WTC11 (cell line): Measurements from ENCODE around the gene SEBOX. TPM values are rescaled to one million over a fixed set of nuclear protein-coding genes. Genes with fewer than 3 reads are reported as not detected.

Experiments
- ATAC-seq: fragments of 200-7000 bp; cut with Tn5 transposase; 2 replicates; pipeline ENCODE4 v1.10.0; 2021; ENCODE audit warnings: mild to moderate bottlenecking, moderate library complexity
- CTCF ChIA-PET: fragments of 300-600 bp; sonication (Branson Sonifier 250); formaldehyde crosslinking; loops from one replicate; lab custom pipeline; 2021; ENCODE audit warnings: antibody characterized with exemption; lab: Charles Lee
- POLR2A ChIA-PET: fragments of 350-600 bp; sonication (Branson Sonifier 250); formaldehyde crosslinking; loops from one replicate; lab custom pipeline; 2021; ENCODE audit warnings: antibody characterized with exemption; lab: Charles Lee
- DNase-seq: peaks from one replicate; pipeline ENCODE4 v3.0.0; 2021; ENCODE audit warnings: low spot score
- H3K27ac Mint-ChIP-seq: 2 replicates; pipeline ENCODE4 v1.8.0; 2021; ENCODE audit warnings: mixed read lengths
- H3K27me3 Mint-ChIP-seq: 2 replicates; pipeline ENCODE4 v1.8.0; 2021; ENCODE audit warnings: low read depth, mild to moderate bottlenecking, moderate library complexity, mixed read lengths
- H3K36me3 Mint-ChIP-seq: 2 replicates; pipeline ENCODE4 v1.8.0; 2021; ENCODE audit warnings: mixed read lengths
- H3K4me1 Mint-ChIP-seq: 2 replicates; pipeline ENCODE4 v1.8.0; 2022; ENCODE audit warnings: mixed read lengths
- H3K4me3 Mint-ChIP-seq: 2 replicates; pipeline ENCODE4 v1.8.0; 2021; ENCODE audit warnings: mild to moderate bottlenecking, moderate library complexity, mixed read lengths
- H3K9me3 Mint-ChIP-seq: 2 replicates; pipeline ENCODE4 v1.8.0; 2021; ENCODE audit warnings: mixed read lengths
- CBFB ChIP-seq: sonication (generic); formaldehyde crosslinking; IDR thresholded peaks from 2 replicates; pipeline ENCODE4 v1.8.1; 2022; ENCODE audit warnings: mild to moderate bottlenecking, low read depth, missing genetic modification reagents
- JUN ChIP-seq: sonication (generic); formaldehyde crosslinking; IDR thresholded peaks from 2 replicates; pipeline ENCODE4 v1.8.0; 2023; ENCODE audit warnings: mild to moderate bottlenecking, missing genetic modification reagents
- MYBL2 ChIP-seq: sonication (generic); formaldehyde crosslinking; IDR thresholded peaks from 2 replicates; pipeline ENCODE4 v1.8.1; 2023; ENCODE audit warnings: mild to moderate bottlenecking, moderate library complexity, missing genetic modification reagents
- NFYB ChIP-seq: sonication (generic); formaldehyde crosslinking; conservative IDR thresholded peaks from 2 replicates; pipeline ENCODE4 v1.8.0; 2022; ENCODE audit warnings: low read depth, missing genetic modification reagents
- NR2C2 ChIP-seq: sonication (generic); formaldehyde crosslinking; IDR thresholded peaks from 2 replicates; pipeline ENCODE4 v1.8.0; 2022; ENCODE audit warnings: mild to moderate bottlenecking, missing genetic modification reagents
- SOX15 ChIP-seq: fragments of 250-450 bp; sonication (Bioruptor Pico); IDR thresholded peaks from 2 replicates; pipeline ENCODE4 v1.9.0; 2021; ENCODE audit warnings: mild to moderate bottlenecking
- SP1 ChIP-seq: sonication (generic); formaldehyde crosslinking; conservative IDR thresholded peaks from 2 replicates; pipeline ENCODE4 v1.8.1; 2022; ENCODE audit warnings: missing genetic modification reagents
- ZNF121 ChIP-seq: sonication (generic); formaldehyde crosslinking; IDR thresholded peaks from 2 replicates; pipeline ENCODE4 v1.8.0; 2023; ENCODE audit warnings: missing genetic modification reagents
- ZNF138 ChIP-seq: sonication (generic); formaldehyde crosslinking; conservative IDR thresholded peaks from 2 replicates; pipeline ENCODE4 v1.8.1; 2022; ENCODE audit warnings: mild to moderate bottlenecking, moderate library complexity, missing genetic modification reagents
- ZNF317 ChIP-seq: sonication (generic); formaldehyde crosslinking; IDR thresholded peaks from 2 replicates; pipeline ENCODE4 v1.8.1; 2023; ENCODE audit warnings: low read depth, mild to moderate bottlenecking, moderate library complexity, missing genetic modification reagents, borderline replicate concordance
- ZNF671 ChIP-seq: fragments of 250-450 bp; sonication (Bioruptor Pico); IDR thresholded peaks from 2 replicates; pipeline ENCODE4 v1.8.0; 2021; ENCODE audit warnings: mild to moderate bottlenecking
- total RNA-seq: library from RNA; stranded (reverse); gene quantifications from 3 replicates; pipeline ENCODE4 v1.2.3, GENCODE V29; 2021
- TF ChIP-seq, protein P1 (sequence below): sonication (generic); formaldehyde crosslinking; IDR thresholded peaks from 2 replicates; pipeline ENCODE4 v1.8.0; 2022; ENCODE audit warnings: missing genetic modification reagents
- TF ChIP-seq, protein P2 (sequence below): fragments of 250-450 bp; sonication (Bioruptor Pico); IDR thresholded peaks from 2 replicates; pipeline ENCODE4 v1.9.0; 2021; ENCODE audit warnings: moderate library complexity, mild to moderate bottlenecking, inconsistent platforms, borderline replicate concordance
- TF ChIP-seq, protein P3 (sequence below): sonication (generic); formaldehyde crosslinking; IDR thresholded peaks from 2 replicates; pipeline ENCODE4 v1.8.0; 2023; ENCODE audit warnings: missing genetic modification reagents
- TF ChIP-seq, protein P4 (sequence below): sonication (generic); formaldehyde crosslinking; IDR thresholded peaks from 2 replicates; pipeline ENCODE4 v1.8.1; 2022; ENCODE audit warnings: missing genetic modification reagents, borderline replicate concordance
- TF ChIP-seq, protein P5 (sequence below): sonication (generic); formaldehyde crosslinking; IDR thresholded peaks from 2 replicates; pipeline ENCODE4 v1.8.1; 2023; ENCODE audit warnings: mild to moderate bottlenecking, moderate library complexity, missing genetic modification reagents
- TF ChIP-seq, protein P6 (sequence below): sonication (generic); formaldehyde crosslinking; conservative IDR thresholded peaks from 2 replicates; pipeline ENCODE4 v1.8.1; 2022; ENCODE audit warnings: mild to moderate bottlenecking, missing genetic modification reagents
- TF ChIP-seq, protein P7 (sequence below): sonication (generic); formaldehyde crosslinking; IDR thresholded peaks from 2 replicates; pipeline ENCODE4 v1.8.0; 2022; ENCODE audit warnings: mild to moderate bottlenecking, missing genetic modification reagents
- TF ChIP-seq, protein P8 (sequence below): fragments of 250-450 bp; sonication (Bioruptor Pico); IDR thresholded peaks from 2 replicates; pipeline ENCODE4 v1.8.0; 2021; ENCODE audit warnings: mild to moderate bottlenecking

The SEBOX gene
- total RNA-seq, 1 experiment from 2014 or later = not detected

DNA sequence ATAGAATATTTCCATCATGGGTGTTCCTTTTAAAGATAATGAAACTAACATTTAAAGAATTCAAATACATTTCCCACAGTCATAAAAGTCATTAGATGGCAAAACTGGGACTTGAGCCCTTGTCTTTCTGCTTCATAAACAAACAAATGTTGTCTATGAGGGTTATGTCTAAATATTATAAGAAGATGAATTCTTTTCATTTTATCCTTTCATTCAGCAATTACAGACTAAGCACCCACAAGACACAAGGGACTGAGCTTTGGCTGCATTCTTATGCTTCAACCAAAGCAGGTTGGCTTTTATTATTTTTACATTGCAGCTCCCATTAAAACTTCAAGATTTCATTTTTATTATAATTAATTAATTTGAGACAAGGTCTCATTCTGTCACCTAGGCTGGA lies 21.4 kb upstream of the SEBOX start:
- H3K27me3 Mint-ChIP-seq = peaks cover 66% of the 10 kb centered on the region

DNA sequence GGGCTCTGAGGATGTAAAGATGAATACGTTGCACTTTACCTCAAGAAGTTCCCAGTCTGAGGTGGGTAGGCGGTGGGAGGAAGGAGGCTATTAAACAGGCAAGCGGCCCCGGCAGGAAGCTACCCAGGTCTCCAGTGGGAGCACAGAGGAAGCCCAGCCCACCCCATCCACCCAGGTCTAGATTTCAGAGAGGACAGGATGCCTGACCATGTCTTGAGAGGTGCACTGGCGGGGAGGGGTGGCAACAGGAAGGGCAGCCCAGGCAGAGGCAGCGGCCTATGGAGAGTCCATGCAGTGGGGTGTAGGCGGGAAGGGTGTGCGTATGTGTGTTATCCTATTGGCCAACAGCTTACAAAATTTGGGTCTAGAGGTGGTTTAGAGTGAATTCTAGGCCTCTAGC lies 20.4 kb upstream of the SEBOX start:
- CTCF ChIA-PET = interaction anchor here (0.6 to 6.9 kb wide), 6 partner anchors 22 to 879 kb away, joined by 4 to 63 read pairs (median 6); partner anchors contain the start of gene POLDIP2
- Mint-ChIP-seq H3K27ac (no peak overlapping the region), H3K9me3 (no peaks in the 10 kb centered on the region), H3K36me3 (peaks cover 3% of the 10 kb centered on the region), H3K4me1 (peaks cover 11% of the 10 kb centered on the region), H3K4me3 (peak overlapping the region; percentile 89), H3K27me3 (peaks cover 74% of the 10 kb centered on the region)
- no peak for TF ChIP-seq CBFB (CRISPR knock-in tag)
- TF ChIP-seq, protein P1, sequence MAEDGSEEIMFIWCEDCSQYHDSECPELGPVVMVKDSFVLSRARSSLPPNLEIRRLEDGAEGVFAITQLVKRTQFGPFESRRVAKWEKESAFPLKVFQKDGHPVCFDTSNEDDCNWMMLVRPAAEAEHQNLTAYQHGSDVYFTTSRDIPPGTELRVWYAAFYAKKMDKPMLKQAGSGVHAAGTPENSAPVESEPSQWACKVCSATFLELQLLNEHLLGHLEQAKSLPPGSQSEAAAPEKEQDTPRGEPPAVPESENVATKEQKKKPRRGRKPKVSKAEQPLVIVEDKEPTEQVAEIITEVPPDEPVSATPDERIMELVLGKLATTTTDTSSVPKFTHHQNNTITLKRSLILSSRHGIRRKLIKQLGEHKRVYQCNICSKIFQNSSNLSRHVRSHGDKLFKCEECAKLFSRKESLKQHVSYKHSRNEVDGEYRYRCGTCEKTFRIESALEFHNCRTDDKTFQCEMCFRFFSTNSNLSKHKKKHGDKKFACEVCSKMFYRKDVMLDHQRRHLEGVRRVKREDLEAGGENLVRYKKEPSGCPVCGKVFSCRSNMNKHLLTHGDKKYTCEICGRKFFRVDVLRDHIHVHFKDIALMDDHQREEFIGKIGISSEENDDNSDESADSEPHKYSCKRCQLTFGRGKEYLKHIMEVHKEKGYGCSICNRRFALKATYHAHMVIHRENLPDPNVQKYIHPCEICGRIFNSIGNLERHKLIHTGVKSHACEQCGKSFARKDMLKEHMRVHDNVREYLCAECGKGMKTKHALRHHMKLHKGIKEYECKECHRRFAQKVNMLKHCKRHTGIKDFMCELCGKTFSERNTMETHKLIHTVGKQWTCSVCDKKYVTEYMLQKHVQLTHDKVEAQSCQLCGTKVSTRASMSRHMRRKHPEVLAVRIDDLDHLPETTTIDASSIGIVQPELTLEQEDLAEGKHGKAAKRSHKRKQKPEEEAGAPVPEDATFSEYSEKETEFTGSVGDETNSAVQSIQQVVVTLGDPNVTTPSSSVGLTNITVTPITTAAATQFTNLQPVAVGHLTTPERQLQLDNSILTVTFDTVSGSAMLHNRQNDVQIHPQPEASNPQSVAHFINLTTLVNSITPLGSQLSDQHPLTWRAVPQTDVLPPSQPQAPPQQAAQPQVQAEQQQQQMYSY (CRISPR knock-in tag) = peak; percentile 54; the same call in 1 of the 2 replicates
- no peak for TF ChIP-seq SP1
- TF ChIP-seq SOX15 (CRISPR knock-in tag) = no peak
- TF ChIP-seq ZNF317 (CRISPR knock-in tag) = no peak
- no peak for TF ChIP-seq JUN (CRISPR knock-in tag)
- POLR2A ChIA-PET = no interaction called here
- DNase-seq (no peak), ATAC-seq (no peak)

More for the DNA sequence above, 21.4 kb upstream of the SEBOX start:
- peaks cover 11% of the 10 kb centered on the region for H3K4me1 Mint-ChIP-seq
- H3K4me3 Mint-ChIP-seq = no peak overlapping the region
- TF ChIP-seq, protein P2, sequence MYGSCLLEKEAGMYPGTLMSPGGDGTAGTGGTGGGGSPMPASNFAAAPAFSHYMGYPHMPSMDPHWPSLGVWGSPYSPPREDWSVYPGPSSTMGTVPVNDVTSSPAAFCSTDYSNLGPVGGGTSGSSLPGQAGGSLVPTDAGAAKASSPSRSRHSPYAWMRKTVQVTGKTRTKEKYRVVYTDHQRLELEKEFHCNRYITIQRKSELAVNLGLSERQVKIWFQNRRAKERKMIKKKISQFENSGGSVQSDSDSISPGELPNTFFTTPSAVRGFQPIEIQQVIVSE (CRISPR knock-in tag) = no peak
- TF ChIP-seq, protein P3, sequence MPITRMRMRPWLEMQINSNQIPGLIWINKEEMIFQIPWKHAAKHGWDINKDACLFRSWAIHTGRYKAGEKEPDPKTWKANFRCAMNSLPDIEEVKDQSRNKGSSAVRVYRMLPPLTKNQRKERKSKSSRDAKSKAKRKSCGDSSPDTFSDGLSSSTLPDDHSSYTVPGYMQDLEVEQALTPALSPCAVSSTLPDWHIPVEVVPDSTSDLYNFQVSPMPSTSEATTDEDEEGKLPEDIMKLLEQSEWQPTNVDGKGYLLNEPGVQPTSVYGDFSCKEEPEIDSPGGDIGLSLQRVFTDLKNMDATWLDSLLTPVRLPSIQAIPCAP (CRISPR knock-in tag) = no peak
- TF ChIP-seq, protein P4, sequence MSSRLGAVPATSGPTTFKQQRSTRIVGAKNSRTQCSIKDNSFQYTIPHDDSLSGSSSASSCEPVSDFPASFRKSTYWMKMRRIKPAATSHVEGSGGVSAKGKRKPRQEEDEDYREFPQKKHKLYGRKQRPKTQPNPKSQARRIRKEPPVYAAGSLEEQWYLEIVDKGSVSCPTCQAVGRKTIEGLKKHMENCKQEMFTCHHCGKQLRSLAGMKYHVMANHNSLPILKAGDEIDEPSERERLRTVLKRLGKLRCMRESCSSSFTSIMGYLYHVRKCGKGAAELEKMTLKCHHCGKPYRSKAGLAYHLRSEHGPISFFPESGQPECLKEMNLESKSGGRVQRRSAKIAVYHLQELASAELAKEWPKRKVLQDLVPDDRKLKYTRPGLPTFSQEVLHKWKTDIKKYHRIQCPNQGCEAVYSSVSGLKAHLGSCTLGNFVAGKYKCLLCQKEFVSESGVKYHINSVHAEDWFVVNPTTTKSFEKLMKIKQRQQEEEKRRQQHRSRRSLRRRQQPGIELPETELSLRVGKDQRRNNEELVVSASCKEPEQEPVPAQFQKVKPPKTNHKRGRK (CRISPR knock-in tag) = no peak
- no peak for TF ChIP-seq ZNF671 (CRISPR knock-in tag)
- TF ChIP-seq NFYB = no peak
- TF ChIP-seq MYBL2 = no peak
- no peak for TF ChIP-seq ZNF138 (CRISPR knock-in tag)
- TF ChIP-seq, protein P5, sequence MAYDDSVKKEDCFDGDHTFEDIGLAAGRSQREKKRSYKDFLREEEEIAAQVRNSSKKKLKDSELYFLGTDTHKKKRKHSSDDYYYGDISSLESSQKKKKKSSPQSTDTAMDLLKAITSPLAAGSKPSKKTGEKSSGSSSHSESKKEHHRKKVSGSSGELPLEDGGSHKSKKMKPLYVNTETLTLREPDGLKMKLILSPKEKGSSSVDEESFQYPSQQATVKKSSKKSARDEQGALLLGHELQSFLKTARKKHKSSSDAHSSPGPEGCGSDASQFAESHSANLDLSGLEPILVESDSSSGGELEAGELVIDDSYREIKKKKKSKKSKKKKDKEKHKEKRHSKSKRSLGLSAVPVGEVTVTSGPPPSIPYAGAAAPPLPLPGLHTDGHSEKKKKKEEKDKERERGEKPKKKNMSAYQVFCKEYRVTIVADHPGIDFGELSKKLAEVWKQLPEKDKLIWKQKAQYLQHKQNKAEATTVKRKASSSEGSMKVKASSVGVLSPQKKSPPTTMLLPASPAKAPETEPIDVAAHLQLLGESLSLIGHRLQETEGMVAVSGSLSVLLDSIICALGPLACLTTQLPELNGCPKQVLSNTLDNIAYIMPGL (CRISPR knock-in tag) = no peak
- TF ChIP-seq, protein P6, sequence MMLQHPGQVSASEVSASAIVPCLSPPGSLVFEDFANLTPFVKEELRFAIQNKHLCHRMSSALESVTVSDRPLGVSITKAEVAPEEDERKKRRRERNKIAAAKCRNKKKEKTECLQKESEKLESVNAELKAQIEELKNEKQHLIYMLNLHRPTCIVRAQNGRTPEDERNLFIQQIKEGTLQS (CRISPR knock-in tag) = no peak
- TF ChIP-seq, protein P7, sequence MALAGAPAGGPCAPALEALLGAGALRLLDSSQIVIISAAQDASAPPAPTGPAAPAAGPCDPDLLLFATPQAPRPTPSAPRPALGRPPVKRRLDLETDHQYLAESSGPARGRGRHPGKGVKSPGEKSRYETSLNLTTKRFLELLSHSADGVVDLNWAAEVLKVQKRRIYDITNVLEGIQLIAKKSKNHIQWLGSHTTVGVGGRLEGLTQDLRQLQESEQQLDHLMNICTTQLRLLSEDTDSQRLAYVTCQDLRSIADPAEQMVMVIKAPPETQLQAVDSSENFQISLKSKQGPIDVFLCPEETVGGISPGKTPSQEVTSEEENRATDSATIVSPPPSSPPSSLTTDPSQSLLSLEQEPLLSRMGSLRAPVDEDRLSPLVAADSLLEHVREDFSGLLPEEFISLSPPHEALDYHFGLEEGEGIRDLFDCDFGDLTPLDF (CRISPR knock-in tag) = no peak
- TF ChIP-seq ZNF121 (CRISPR knock-in tag) = no peak
- no peak for TF ChIP-seq NR2C2
- TF ChIP-seq, protein P8, sequence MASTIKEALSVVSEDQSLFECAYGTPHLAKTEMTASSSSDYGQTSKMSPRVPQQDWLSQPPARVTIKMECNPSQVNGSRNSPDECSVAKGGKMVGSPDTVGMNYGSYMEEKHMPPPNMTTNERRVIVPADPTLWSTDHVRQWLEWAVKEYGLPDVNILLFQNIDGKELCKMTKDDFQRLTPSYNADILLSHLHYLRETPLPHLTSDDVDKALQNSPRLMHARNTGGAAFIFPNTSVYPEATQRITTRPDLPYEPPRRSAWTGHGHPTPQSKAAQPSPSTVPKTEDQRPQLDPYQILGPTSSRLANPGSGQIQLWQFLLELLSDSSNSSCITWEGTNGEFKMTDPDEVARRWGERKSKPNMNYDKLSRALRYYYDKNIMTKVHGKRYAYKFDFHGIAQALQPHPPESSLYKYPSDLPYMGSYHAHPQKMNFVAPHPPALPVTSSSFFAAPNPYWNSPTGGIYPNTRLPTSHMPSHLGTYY (CRISPR knock-in tag) = no peak
- ChIA-PET CTCF (interaction anchor here (1.4 to 6.9 kb wide), 3 partner anchors 19 to 40 kb away, joined by 3 to 63 read pairs (median 4); no protein-coding TSS in a partner anchor), POLR2A (no interaction called here)
- ATAC-seq (no peak), DNase-seq (no peak)
- no peaks in the 10 kb centered on the region for H3K9me3 Mint-ChIP-seq
- H3K27ac Mint-ChIP-seq = no peak overlapping the region
- peaks cover 10% of the 10 kb centered on the region for H3K36me3 Mint-ChIP-seq
